Measurements from ENCODE around the gene CLEC4C.
"Not testable (repeated sequence)": the region's sequence is repeated elsewhere in the genome, so short reads cannot be mapped to it uniquely, and the experiment has no call there.

CLEC4C gene

GRCh38 chr12:7747246-7747645, at the start of gene CLEC4C:
Gene CLEC4C, minus strand, starts transcription at chr12:7747375. Its CDS starts 27 bp downstream, at chr12:7747348.
- in situ Hi-C loops (cut with HindIII; ENCODE audit: low sequenced_read_pairs), result no loop called here
- no peak for TF ChIP-seq CTCF (IDR thresholded peaks at IDR 0.05; ENCODE audit: low read depth, low read length, missing control alignments)
- no peak within 1 kb of the TSS for H3K4me3 ChIP-seq (ENCODE audit: low read depth, low read length)
- no peak for DNase-seq (ENCODE audit: low read depth)

- DNase-seq (ENCODE audit: low read depth), result no peak
- no peak for TF ChIP-seq CTCF (IDR thresholded peaks at IDR 0.05; ENCODE audit: low read depth, low read length, missing control alignments)
- H3K4me3 ChIP-seq (ENCODE audit: low read depth, low read length), result no peak overlapping the region
- in situ Hi-C loops (cut with HindIII; ENCODE audit: low sequenced_read_pairs), result no loop called here
These were observed 46.0 kb upstream of the CLEC4C start for GRCh38 chr12:7793211-7793610.

- DNase-seq (ENCODE audit: low read depth); in situ Hi-C loops (cut with HindIII; ENCODE audit: low sequenced_read_pairs): not testable (repeated sequence)
These were observed 41.8 kb upstream of the CLEC4C start, which contains the start of gene NANOG for GRCh38 chr12:7788884-7789528. Gene NANOG, plus strand, starts transcription at chr12:7789402. Its CDS starts 213 bp downstream, at chr12:7789615.

GRCh38 chr12:7788294-7788660, 41.1 kb upstream of the CLEC4C start:
- no peak overlapping the region for H3K4me3 ChIP-seq (ENCODE audit: low read depth, low read length)
- TF ChIP-seq CTCF (IDR thresholded peaks at IDR 0.05; ENCODE audit: low read depth, low read length, missing control alignments), result no peak
- no peak for DNase-seq (ENCODE audit: low read depth)
- in situ Hi-C loops (cut with HindIII; ENCODE audit: low sequenced_read_pairs), result no loop called here

More at GRCh38 chr12:7788884-7789528, 41.8 kb upstream of the CLEC4C start, which contains the start of gene NANOG:
- not testable (repeated sequence) for H3K4me3 ChIP-seq (ENCODE audit: low read depth, low read length)

- in situ Hi-C loops (cut with HindIII; ENCODE audit: low sequenced_read_pairs), result no loop called here
- no peak overlapping the region for H3K4me3 ChIP-seq (ENCODE audit: low read depth, low read length)
- DNase-seq (ENCODE audit: low read depth), result no peak
- TF ChIP-seq CTCF (IDR thresholded peaks at IDR 0.05; ENCODE audit: low read depth, low read length, missing control alignments), result no peak
These were observed 40.6 kb upstream of the CLEC4C start for GRCh38 chr12:7787574-7788293.

- TF ChIP-seq CTCF (IDR thresholded peaks at IDR 0.05; ENCODE audit: low read depth, low read length, missing control alignments), result no peak
- DNase-seq (ENCODE audit: low read depth), result no peak
- H3K4me3 ChIP-seq (ENCODE audit: low read depth, low read length), result no peak overlapping the region
- in situ Hi-C loops (cut with HindIII; ENCODE audit: low sequenced_read_pairs), result no loop called here
These were observed 37.5 kb upstream of the CLEC4C start for GRCh38 chr12:7784701-7785100.

GRCh38 chr12:7783433-7783832, 36.3 kb upstream of the CLEC4C start:
- DNase-seq (ENCODE audit: low read depth); in situ Hi-C loops (cut with HindIII; ENCODE audit: low sequenced_read_pairs); H3K4me3 ChIP-seq (ENCODE audit: low read depth, low read length): not testable (repeated sequence)

Data from astrocyte of the cerebellum (primary cell).